T-helper 2 cell (primary cell): ENCODE data around the gene WDR20.
"Not testable (repeated sequence)": the region's sequence is repeated elsewhere in the genome, so short reads cannot be mapped to it uniquely, and the experiment has no call there.

Source experiments
- DNase-seq, 5 experiments: peaks; one replicate each; pipeline versions ENCODE4 v3.0.0 to v3.0.0-alpha.2; 2012 to 2022

The WDR20 gene

GRCh38 chr14:102172021-102172272 lies 32.2 kb downstream of the WDR20 start:
- DNase-seq = not testable (repeated sequence)

DNA sequence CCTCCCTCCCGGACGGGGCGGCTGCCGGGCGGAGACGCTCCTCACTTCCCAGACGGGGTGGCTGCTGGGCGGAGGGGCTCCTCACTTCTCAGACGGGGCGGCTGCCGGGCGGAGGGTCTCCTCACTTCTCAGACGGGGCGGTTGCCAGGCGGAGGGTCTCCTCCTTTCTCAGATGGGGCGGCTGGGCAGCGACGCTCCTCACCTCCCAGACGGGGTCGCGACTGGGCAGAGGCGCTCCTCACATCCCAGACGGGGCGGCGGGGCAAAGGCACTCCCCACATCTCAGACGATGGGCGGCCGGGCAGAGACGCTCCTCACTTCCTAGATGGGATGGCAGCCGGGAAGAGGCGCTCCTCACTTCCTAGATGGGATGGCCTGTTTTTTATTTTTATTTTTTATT lies 33.0 kb downstream of the WDR20 start:
- not testable (repeated sequence) for DNase-seq

- no peak for DNase-seq
Measured at GRCh38 chr14:102177161-102177560, 37.5 kb downstream of the WDR20 start.

DNA sequence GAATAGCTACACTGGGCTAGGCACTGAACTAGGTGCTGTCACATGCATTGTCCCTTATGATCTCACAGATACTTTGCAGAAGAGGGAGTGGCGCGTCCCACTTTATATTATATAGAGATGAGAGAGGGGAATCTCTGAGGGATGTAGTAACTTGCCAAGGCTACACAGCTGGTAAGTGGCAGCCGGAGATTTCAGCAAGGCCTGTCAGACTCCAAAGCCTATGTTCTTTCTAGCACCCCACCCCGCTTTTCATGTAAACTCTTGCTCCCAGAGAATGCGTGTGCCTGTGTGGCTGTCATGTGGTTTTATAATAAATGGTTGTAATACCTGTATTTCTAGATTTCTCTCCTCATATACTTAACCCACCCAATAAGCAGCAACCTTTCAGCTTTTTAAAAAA lies 39.1 kb downstream of the WDR20 start:
- no peak for DNase-seq

- no peak for DNase-seq
Measured at GRCh38 chr14:102180248-102180998, 40.7 kb downstream of the WDR20 start.

- no peak for DNase-seq
Measured at GRCh38 chr14:102181187-102181586, 41.5 kb downstream of the WDR20 start.

GRCh38 chr14:102182190-102182589 lies 42.5 kb downstream of the WDR20 start:
- peak in 1 of 5 experiments; percentile 24 for DNase-seq

GRCh38 chr14:102182936-102183619 lies 43.4 kb downstream of the WDR20 start:
- DNase-seq = no peak

DNA sequence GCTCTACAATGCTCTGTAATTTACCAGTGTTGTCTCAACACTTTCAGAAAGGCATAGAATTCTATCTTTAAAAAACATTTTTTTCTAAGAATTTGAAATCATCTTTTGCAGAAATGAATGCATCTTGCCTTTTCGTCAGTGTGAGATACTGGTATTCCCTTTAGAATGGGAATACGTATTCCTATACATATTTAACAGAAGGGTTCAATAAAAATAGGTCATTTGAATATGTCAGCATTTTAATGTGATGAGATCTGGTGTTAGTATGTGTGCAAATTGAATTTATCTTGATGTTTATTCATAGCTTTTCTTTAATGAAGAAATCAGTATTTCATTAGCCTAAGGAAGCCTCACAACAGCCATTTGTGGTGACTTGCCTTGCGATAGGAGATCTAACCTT lies 44.2 kb downstream of the WDR20 start:
- DNase-seq = no peak

DNA sequence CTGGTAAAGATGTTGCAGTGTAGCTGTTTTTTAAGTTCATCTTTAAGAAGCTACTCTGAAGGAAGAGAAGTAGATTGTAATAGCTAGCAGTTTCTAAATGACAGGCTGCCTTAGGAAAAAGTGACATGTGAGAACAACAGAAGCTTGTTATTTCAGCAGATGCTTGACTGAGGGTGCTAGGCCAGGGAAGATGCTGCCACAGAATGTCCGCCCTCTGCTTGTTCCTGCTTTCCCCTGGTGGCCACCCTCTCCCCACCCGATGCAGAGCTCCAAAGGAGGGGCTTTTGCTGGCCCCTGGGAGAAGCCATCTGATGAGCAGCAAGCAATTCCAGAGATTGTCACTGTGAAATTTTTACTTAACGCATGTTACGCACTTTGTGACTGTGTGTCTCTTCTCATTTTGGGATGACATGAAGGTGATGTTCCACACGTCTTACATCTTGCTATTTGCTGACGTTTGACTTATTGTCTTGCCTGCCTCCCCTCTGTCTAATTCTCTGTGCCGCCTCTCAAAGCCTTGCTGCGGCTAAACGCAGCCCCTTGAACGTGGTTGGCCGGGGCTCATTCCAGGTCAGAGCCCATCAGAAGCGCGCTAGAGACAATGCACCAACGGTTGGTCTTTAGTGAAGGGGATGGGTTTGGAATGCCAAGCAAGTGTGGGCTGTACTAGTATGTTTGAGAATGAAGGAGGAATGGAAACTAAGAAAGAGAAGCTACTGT lies 44.8 kb downstream of the WDR20 start:
- peak in 1 of 5 experiments; percentile 63 for DNase-seq

- no peak for DNase-seq
Measured at GRCh38 chr14:102185360-102185759, 45.7 kb downstream of the WDR20 start.

DNA sequence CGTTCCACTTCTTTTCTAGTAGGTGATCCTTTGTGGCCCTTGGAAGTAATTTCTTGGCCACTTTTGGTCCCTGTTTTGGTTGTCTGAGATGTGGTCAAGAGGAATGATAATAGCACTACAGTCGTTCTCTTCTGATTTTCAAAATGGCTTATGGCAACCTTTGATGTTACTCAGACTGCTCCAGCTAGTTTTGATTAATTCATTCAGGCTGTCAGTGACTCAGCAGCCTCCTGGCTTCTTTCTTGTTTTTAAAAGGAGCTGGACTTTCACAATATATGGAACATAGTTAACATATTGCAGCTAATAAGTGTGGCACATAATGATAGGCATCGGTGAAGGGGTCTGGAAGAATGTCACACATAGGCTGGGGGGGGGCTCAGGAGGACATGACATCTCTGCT lies 47.3 kb downstream of the WDR20 start:
- DNase-seq = no peak

DNA sequence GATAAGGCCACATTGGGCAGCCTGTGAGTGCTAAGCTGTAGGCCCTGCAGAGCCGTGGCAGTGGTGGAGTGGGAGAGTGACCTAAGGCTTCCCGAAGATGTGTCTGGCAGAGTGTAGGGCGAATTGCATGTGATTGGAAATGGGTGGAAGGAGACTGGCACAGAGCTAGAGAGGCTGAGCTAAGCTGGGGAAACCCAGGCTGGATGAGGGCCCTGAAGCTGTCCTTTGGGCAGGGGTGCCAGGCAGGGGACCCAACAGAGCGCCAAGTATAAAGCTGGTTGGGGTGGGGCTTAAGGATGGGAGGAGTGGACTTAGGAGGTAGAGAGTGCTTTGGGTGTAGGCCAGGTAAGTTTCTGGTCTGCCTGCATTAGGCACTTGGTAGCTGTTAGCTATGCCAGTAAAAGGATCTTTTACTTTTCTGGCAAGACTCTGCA lies 47.9 kb downstream of the WDR20 start:
- DNase-seq = no peak

- no peak for DNase-seq
Measured at GRCh38 chr14:102188187-102188586, 48.5 kb downstream of the WDR20 start.

DNA sequence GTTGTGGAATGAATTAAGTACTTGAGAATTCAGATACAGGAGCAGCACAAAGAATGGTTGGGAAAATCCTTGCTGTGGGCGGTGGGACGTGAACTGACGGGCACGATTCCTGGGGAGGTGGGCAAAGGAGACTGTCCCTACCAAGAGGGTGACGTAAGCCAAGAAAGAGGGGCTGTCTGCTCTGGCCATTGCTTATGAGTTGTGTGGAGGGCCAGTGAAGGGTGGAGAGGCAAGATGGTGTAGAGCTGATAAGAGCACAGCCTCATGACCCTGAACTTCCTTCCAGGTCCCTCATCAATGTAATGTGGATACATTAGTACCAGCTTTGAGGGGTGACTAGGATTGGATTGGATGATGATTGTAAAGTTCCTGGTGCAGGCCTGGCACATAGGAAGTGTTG lies 50.2 kb downstream of the WDR20 start:
- no peak for DNase-seq

- no peak for DNase-seq
Measured at GRCh38 chr14:102192840-102193502, 53.3 kb downstream of the WDR20 start.

GRCh38 chr14:102194856-102195255 lies 55.2 kb downstream of the WDR20 start:
- DNase-seq = no peak

DNA sequence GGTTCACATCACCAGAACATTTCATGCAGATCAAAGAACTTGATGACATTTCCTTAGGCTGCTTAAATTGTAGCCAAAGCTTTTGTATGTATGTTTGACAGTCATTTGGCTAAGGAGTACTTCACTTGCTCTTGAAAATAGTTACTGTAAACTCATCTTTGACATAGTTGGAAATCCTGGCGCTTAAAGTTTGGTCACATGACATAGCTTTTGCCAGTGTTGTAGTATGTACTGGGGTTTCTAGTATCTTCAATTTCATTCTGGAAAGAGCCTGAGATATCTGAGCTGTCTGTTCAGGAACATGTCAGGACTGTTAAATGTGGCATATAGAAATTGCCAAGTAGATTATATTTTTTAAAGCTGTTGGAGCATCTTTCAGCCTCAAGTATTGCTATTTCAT lies 55.7 kb downstream of the WDR20 start:
- no peak for DNase-seq

DNA sequence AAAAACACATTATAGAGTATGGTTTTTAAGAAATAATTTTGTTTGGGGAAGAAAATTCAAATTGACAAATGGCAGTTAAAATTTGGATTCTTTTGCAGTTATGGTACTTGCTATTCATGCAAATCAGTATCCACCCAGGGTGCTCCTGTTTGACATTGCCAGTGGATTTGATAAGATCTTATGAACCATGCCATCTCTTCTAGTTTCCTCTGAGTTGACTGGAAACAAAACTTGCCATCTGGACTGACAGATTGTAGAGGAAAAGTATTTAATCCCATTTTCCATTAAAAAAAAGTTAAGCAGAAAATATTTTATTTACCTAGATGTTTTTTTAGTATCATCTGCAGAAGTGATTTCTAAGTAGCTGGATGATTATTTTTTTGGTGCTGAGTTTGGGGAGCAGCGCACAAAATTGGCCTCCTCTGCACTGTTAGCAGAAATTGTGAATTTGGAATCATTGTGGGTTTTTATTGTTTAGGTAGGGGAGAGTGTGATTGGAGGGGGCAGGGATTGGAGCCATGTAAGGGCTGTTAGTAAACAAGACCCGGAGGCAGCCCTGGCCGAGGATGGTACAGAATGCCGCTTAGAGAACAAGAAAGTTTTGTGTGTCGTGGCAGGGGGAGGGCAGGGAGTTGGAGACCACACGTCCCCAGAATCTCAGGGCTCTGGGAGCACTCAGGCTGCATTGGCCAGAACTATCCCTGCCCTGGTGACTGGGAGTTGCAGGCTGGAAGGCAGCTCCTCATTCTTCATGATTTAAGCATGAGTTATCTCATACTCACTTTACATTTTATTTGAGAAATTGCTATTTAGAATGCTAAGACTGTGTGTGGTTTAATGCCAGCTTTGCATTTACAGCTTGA lies 56.6 kb downstream of the WDR20 start:
- no peak for DNase-seq

DNA sequence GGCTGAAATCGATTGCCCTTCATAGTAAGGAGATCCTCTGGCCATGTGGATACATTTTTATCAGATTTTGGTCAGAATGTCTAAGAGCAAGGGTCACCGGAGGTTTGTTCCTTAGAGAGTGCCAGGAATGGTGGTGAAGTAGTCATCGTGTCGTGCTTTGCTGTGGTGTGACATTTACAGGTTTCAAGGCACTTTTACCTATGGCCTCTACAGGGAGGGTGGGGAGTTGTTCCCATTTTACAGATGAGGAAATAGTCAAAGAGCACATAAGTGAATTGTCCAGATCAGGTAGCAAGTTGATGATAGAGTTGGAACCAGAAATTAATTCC lies 57.2 kb downstream of the WDR20 start:
- no peak for DNase-seq

GRCh38 chr14:102197317-102197853 lies 57.7 kb downstream of the WDR20 start:
- no peak for DNase-seq

GRCh38 chr14:102200690-102201352 lies 61.1 kb downstream of the WDR20 start:
- peak in 1 of 5 experiments; percentile 53 for DNase-seq
